ENCODE results near the gene FHIT.

DNA sequence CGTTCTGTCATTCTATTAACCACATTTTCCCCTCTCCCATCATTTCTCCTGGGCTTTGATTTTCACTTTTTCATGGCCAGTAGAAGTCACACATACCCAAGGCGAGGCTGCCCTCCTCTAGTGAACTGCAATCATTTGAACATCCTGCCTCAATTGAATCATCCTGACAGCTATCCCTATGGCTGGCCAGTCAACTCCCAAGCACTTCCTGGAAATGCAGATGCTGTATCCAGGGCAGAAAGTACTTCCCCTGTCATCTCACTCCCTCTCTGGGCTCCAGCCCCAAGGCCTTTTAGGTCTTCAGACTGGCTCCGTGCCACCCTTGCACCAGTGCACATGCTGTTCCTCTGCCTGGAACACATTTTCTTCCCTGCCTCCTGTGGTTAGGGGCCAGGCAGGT, 1463.1 kb downstream of the FHIT start:
- TF ChIP-seq POLR2A (IDR thresholded peaks at IDR 0.05): no peak
- TF ChIP-seq, protein P1, sequence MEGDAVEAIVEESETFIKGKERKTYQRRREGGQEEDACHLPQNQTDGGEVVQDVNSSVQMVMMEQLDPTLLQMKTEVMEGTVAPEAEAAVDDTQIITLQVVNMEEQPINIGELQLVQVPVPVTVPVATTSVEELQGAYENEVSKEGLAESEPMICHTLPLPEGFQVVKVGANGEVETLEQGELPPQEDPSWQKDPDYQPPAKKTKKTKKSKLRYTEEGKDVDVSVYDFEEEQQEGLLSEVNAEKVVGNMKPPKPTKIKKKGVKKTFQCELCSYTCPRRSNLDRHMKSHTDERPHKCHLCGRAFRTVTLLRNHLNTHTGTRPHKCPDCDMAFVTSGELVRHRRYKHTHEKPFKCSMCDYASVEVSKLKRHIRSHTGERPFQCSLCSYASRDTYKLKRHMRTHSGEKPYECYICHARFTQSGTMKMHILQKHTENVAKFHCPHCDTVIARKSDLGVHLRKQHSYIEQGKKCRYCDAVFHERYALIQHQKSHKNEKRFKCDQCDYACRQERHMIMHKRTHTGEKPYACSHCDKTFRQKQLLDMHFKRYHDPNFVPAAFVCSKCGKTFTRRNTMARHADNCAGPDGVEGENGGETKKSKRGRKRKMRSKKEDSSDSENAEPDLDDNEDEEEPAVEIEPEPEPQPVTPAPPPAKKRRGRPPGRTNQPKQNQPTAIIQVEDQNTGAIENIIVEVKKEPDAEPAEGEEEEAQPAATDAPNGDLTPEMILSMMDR (IDR thresholded peaks at IDR 0.05): no peak
